Measurements from ENCODE around the gene AK1. TPM values are rescaled to one million over a fixed set of nuclear protein-coding genes. Genes with fewer than 3 reads are reported as not detected.

The AK1 gene
- total and polyA plus RNA-seq, 2 experiments from 2014 or later = 16.2 to 35.5 TPM

DNA sequence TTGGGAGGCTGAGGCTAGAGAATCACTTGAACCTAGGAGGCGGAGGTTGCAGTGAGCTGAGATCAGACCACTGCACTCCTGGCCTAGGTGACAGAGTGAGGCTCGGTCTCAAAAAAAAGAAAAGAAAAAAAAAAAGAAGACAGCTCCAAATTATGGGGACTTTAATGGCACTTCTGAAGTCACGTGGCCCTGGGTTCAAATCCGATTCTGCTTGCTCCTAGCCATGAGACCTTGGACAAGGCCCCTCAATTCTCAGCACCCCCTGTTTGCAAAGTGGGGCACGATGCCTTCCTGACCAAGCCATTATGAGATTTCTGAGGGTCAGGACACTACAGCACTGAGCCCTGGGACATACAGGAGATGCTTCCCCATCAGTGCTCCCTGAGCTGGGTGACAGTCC, 22.0 kb downstream of the AK1 start:
- Histone ChIP-seq H3K36me3 (ENCODE audit: insufficient read depth) (no peaks in the 10 kb centered on the region), H3K4me3 (no peak overlapping the region), H3K79me2 (replicated peaks; ENCODE audit: insufficient read depth) (no peaks in the 10 kb centered on the region), H2AFZ (no peak overlapping the region), H3K27ac (ENCODE audit: low read depth) (no peak overlapping the region), H3K4me1 (ENCODE audit: insufficient read depth) (peaks cover 4% of the 10 kb centered on the region; the same call in 1 of the 2 replicates), H3K4me2 (no peak overlapping the region), H3K9me2 (ENCODE audit: insufficient read depth) (no peaks in the 10 kb centered on the region), H3F3A (replicated peaks; ENCODE audit: low read depth) (no peaks in the 10 kb centered on the region), H4K20me1 (replicated peaks; ENCODE audit: insufficient read depth) (no peaks in the 10 kb centered on the region), H3K27me3 (ENCODE audit: insufficient read depth) (no peaks in the 10 kb centered on the region)
- Mint-ChIP-seq H3K27me3 (ENCODE audit: insufficient read depth, low read depth, poor library complexity) (peaks cover 8% of the 10 kb centered on the region), H3K4me3 (no peak overlapping the region), H3K27ac (no peak overlapping the region), H3K36me3 (ENCODE audit: low read depth) (no peaks in the 10 kb centered on the region), H3K9me3 (peaks cover 2% of the 10 kb centered on the region), H3K4me1 (peaks cover 7% of the 10 kb centered on the region)
- TF ChIP-seq STAT1 (IDR thresholded peaks at IDR 0.05; ENCODE audit: unreplicated experiment) (no peak), EZH2 (IDR thresholded peaks at IDR 0.05; ENCODE audit: low read depth, unreplicated experiment) (no peak), ETS1 (IDR thresholded peaks at IDR 0.05) (no peak), EZH2phosphoT487 (IDR thresholded peaks at IDR 0.05; ENCODE audit: unreplicated experiment) (no peak), NANOG (IDR thresholded peaks at IDR 0.05; ENCODE audit: borderline replicate concordance) (no peak), ZNF114 (CRISPR knock-in tag; IDR thresholded peaks at IDR 0.05) (no peak), JUNB (IDR thresholded peaks at IDR 0.05; ENCODE audit: unreplicated experiment) (no peak), POLR2AphosphoS5 (IDR thresholded peaks at IDR 0.05; ENCODE audit: low read depth) (no peak), CREB1 (CRISPR knock-in tag; IDR thresholded peaks at IDR 0.05; ENCODE audit: low read depth) (no peak), ZNF331 (CRISPR knock-in tag; IDR thresholded peaks at IDR 0.05; ENCODE audit: low read depth) (no peak)
- TF ChIP-seq, protein P1, sequence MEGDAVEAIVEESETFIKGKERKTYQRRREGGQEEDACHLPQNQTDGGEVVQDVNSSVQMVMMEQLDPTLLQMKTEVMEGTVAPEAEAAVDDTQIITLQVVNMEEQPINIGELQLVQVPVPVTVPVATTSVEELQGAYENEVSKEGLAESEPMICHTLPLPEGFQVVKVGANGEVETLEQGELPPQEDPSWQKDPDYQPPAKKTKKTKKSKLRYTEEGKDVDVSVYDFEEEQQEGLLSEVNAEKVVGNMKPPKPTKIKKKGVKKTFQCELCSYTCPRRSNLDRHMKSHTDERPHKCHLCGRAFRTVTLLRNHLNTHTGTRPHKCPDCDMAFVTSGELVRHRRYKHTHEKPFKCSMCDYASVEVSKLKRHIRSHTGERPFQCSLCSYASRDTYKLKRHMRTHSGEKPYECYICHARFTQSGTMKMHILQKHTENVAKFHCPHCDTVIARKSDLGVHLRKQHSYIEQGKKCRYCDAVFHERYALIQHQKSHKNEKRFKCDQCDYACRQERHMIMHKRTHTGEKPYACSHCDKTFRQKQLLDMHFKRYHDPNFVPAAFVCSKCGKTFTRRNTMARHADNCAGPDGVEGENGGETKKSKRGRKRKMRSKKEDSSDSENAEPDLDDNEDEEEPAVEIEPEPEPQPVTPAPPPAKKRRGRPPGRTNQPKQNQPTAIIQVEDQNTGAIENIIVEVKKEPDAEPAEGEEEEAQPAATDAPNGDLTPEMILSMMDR (conservative IDR thresholded peaks at IDR 0.05; ENCODE audit: low read depth in 2 of 2) = no peak
- TF ChIP-seq, protein P2, sequence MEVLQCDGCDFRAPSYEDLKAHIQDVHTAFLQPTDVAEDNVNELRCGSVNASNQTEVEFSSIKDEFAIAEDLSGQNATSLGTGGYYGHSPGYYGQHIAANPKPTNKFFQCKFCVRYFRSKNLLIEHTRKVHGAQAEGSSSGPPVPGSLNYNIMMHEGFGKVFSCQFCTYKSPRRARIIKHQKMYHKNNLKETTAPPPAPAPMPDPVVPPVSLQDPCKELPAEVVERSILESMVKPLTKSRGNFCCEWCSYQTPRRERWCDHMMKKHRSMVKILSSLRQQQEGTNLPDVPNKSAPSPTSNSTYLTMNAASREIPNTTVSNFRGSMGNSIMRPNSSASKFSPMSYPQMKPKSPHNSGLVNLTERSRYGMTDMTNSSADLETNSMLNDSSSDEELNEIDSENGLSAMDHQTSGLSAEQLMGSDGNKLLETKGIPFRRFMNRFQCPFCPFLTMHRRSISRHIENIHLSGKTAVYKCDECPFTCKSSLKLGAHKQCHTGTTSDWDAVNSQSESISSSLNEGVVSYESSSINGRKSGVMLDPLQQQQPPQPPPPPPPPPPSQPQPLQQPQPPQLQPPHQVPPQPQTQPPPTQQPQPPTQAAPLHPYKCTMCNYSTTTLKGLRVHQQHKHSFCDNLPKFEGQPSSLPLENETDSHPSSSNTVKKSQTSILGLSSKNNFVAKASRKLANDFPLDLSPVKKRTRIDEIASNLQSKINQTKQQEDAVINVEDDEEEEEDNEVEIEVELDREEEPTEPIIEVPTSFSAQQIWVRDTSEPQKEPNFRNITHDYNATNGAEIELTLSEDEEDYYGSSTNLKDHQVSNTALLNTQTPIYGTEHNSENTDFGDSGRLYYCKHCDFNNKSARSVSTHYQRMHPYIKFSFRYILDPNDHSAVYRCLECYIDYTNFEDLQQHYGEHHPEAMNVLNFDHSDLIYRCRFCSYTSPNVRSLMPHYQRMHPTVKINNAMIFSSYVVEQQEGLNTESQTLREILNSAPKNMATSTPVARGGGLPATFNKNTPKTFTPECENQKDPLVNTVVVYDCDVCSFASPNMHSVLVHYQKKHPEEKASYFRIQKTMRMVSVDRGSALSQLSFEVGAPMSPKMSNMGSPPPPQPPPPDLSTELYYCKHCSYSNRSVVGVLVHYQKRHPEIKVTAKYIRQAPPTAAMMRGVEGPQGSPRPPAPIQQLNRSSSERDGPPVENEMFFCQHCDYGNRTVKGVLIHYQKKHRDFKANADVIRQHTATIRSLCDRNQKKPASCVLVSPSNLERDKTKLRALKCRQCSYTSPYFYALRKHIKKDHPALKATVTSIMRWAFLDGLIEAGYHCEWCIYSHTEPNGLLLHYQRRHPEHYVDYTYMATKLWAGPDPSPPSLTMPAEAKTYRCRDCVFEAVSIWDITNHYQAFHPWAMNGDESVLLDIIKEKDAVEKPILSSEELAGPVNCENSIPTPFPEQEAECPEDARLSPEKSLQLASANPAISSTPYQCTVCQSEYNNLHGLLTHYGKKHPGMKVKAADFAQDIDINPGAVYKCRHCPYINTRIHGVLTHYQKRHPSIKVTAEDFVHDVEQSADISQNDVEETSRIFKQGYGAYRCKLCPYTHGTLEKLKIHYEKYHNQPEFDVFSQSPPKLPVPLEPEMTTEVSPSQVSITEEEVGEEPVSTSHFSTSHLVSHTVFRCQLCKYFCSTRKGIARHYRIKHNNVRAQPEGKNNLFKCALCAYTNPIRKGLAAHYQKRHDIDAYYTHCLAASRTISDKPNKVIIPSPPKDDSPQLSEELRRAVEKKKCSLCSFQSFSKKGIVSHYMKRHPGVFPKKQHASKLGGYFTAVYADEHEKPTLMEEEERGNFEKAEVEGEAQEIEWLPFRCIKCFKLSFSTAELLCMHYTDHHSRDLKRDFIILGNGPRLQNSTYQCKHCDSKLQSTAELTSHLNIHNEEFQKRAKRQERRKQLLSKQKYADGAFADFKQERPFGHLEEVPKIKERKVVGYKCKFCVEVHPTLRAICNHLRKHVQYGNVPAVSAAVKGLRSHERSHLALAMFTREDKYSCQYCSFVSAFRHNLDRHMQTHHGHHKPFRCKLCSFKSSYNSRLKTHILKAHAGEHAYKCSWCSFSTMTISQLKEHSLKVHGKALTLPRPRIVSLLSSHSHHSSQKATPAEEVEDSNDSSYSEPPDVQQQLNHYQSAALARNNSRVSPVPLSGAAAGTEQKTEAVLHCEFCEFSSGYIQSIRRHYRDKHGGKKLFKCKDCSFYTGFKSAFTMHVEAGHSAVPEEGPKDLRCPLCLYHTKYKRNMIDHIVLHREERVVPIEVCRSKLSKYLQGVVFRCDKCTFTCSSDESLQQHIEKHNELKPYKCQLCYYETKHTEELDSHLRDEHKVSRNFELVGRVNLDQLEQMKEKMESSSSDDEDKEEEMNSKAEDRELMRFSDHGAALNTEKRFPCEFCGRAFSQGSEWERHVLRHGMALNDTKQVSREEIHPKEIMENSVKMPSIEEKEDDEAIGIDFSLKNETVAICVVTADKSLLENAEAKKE (CRISPR knock-in tag; IDR thresholded peaks at IDR 0.05) = no peak
- TF ChIP-seq, protein P3, sequence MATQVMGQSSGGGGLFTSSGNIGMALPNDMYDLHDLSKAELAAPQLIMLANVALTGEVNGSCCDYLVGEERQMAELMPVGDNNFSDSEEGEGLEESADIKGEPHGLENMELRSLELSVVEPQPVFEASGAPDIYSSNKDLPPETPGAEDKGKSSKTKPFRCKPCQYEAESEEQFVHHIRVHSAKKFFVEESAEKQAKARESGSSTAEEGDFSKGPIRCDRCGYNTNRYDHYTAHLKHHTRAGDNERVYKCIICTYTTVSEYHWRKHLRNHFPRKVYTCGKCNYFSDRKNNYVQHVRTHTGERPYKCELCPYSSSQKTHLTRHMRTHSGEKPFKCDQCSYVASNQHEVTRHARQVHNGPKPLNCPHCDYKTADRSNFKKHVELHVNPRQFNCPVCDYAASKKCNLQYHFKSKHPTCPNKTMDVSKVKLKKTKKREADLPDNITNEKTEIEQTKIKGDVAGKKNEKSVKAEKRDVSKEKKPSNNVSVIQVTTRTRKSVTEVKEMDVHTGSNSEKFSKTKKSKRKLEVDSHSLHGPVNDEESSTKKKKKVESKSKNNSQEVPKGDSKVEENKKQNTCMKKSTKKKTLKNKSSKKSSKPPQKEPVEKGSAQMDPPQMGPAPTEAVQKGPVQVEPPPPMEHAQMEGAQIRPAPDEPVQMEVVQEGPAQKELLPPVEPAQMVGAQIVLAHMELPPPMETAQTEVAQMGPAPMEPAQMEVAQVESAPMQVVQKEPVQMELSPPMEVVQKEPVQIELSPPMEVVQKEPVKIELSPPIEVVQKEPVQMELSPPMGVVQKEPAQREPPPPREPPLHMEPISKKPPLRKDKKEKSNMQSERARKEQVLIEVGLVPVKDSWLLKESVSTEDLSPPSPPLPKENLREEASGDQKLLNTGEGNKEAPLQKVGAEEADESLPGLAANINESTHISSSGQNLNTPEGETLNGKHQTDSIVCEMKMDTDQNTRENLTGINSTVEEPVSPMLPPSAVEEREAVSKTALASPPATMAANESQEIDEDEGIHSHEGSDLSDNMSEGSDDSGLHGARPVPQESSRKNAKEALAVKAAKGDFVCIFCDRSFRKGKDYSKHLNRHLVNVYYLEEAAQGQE (IDR thresholded peaks at IDR 0.05; ENCODE audit: unreplicated experiment) = no peak
- DNase-seq (ENCODE audit: low spot score) = no peak
- ATAC-seq = no peak

All from GM23338 (cell line).